ENCODE results near the gene SCART1.
"Not testable (repeated sequence)": the region's sequence is repeated elsewhere in the genome, so short reads cannot be mapped to it uniquely, and the experiment has no call there.

Gene SCART1

DNA sequence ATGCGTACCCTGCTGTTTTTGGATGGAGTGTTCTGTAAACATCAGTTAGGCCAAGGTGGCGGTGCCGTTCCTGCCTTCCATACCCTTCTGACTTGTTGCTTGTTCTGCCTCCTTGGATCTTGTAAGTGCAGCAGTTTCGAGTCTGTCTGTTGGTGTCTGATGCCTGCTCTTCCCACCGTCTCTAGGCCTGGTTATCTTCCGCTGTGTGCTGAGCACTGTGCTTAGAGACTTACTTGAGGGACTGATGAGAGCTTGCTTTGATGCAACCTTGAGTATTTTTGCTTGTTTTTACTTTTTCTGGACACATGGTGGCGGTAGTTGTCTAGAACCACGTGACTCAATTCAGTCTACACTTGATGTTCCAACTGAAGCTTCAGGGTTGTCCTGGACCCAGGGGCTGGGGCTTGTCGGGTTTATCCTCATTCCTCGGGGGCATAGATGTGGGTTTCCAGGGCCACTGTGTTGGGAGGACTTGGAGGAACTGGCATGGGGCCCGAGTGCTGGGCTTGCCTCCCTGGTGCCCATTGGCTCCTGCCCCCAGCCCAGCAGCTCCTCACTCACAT, 15.0 kb upstream of the SCART1 start:
- peak; percentile 23 for DNase-seq

DNA sequence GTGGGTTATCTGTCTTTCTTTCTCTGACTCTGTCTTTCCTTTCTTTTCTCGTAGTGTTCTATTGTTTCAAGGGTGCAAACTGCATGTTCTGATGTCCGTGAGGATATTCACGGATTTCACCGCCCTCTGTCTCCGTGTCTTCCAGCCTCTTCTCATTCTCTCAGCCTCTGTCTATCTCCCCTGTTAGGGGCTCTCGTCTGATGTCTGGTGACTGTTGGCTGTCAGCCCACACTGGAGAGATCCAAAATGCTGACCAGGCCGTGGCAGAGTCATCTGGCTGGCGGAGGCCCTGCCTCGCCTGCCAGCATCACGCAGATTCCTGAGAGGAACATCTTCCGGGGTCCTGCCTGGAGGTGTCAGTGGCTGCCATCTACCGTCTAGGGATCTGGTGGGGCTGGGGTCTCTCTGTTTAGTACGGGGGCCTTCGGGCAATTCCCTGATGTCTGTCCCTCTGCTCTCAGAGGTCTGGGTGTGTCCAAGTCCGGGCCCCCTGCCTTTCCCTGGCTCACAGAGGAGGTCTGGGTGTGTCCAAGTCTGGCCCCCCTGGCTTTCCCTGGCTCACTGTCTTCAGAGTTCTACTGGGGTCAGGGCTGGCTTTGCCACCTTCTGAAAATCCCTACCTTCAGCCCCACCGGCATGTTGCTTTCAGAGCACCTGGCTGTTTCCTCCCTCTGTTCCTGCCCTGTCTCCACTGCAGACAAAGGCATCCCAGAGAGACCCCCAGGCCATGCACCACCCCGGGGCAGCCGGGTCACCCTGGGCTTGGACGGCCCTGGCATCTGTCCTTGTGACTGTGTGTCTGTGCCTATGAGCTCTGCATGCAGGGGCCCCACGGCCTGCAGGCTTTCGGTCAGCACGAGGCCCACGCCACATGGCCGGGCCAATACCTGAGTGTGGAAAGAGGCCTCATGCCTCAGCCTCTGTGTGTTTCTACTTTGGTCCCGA, 14.0 kb upstream of the SCART1 start:
- DNase-seq, result no peak

DNA sequence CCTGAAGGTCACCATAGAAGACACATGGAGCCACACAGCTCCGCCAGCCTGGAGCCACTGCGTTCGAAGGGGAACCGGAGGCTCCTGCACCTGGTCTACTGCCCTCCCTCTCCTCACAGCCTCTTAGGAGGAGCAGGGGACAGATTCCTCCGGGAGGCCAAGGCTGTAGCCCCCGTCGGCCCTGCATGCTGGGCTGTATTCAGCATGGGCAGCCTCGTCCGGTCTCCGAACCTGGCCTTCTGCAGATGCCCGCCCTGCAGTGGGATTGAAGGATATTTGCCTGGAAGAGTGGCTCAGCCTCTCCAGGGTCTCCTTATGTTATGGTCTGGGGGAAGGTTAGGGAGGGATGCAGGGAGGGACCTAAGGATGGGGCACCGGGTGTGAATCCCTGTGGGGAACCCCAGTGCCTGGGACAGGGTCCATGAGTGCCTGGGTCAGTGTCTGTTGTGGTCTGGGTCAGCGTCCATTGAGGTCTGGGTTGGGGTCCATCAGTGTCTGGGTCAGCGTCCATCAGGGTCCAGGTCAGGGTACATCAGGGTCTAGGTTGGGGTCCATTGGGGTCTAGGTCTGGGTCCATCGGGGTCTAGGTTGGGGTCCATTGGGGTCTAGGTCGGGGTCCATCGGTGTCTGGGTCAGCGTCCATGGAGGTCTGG, 13.0 kb upstream of the SCART1 start:
- no peak for DNase-seq

GRCh38 chr10:133441356-133441755, 12.4 kb upstream of the SCART1 start:
- DNase-seq, result not testable (repeated sequence)

DNA sequence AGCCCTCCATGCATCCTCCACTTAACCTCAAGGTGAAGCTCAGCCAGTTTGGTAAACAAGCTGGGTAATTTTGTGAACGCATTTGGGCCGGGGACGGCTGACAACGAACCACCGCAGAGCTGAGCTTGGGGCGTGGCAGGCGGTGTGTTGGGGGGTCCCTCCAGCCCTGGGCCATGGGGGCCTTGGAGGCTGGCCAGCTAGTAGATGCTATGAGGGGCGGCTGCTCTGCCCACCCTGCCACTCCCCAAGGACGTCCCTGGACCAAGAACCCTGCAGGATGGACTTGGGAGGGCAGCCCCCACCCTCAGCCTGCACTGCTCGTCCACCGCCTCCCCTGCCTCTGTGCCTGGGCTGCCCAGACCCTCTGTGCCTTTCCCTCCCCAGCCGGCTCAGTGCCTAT, 12.0 kb upstream of the SCART1 start:
- no peak for DNase-seq

- peak; percentile 72 for DNase-seq
Measured at GRCh38 chr10:133442191-133442966, 11.4 kb upstream of the SCART1 start.

GRCh38 chr10:133442967-133443924, 10.5 kb upstream of the SCART1 start:
- no peak for DNase-seq

DNA sequence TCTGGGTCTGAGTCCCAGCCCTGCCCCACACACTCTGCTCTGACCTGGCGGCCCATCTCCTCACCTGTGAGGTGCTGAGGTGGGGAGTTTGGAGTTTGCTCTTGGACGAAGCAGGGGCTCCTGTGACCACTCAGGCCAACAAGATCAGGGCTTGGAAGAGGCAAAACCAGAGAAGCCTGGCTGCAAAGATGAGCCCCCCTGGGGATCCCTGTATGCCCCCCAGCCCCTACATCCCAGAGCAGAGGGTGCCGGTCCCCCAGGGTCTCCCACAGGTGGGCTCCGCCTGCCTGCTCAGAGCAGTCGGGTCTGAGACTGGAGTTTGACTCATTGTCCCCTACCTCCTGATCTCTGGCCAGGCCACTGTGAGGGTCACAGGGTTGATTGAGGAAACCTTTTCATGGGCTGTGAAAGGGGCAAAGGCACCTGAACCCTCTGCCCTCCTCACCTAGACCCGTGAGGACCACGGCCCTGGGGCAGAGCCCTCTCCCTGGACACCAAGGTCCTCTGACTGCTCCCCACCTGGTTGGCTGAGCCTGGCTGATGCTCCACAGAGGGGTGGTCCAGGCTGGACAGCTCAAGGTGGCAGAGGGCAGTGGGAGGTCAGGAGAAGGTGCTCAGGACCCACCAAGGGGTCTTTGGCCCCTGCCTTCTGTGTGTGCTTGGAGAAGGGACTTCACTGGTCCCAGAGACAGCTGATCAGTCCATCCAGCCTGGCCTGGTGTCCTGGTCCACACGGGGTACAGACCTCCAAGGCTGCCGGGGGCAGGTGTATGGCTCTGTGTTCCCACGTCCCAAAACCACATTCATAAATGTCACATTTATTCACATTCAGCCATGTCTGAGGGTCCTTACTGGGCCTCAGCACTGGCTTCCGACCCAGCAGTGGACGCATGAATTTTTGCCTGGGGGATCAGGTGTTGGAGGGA, 9.1 kb upstream of the SCART1 start:
- no peak for DNase-seq

- no peak for DNase-seq
Measured at GRCh38 chr10:133445268-133445732, 8.4 kb upstream of the SCART1 start.

- DNase-seq, result no peak
Measured at GRCh38 chr10:133445751-133446708, 7.7 kb upstream of the SCART1 start.

DNA sequence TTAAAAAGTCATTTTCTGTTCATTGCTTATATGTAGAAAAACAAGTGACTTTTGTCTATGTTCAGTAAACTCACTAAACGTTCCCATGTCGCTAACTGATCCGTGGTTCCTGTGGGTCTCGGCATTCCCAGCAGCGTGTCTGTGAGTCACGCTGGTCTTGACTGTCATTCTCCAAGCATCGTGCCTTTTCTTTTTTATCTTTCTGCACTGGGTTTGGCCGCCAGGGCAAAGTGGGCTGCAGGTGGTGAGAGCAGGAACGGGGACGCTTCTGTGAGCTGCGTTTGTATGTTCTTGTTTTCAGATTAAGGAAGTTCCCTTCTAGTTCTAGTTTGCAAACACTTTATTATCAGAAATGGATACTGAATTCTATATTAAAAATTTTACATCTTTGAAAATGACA, 6.8 kb upstream of the SCART1 start:
- DNase-seq, result no peak

DNA sequence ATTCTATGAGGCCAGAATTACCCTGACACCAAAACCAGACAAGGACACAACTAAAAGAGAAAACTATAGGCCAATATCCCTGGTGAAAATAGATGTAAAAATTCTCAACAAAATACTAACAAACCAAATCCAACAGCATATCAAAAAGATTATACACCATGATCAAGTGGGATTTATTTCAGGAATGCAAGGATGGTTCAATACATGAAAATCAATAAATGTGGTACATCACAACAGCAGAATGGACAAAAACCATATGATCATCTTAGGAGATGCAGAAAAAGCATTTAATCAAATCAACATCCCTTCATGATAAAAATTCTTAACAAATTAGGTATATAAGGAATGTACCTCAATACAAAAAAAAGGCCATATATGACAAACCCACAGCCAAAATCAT, 5.6 kb upstream of the SCART1 start:
- DNase-seq, result no peak

DNA sequence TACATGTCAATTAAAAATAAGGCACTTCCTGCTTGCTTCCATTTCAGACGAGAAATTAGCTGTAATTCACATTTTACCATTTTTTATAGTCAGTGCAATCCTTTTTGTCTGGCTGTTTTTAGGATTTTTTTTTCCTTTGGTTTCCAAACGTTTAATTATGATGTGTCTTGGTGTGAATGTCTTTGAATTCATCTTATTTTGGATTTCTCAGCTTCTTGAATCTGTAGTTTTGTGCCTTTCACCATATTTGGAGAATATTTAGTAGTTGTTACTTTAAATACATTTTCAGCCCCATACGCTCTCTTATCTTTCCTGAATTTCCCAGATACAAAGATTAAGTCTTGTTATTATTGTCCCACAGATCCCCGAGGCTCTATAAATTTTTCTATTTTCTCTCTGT, 2.4 kb upstream of the SCART1 start:
- no peak for DNase-seq

- DNase-seq, result no peak
Measured at GRCh38 chr10:133452453-133452852, 1.3 kb upstream of the SCART1 start.

DNA sequence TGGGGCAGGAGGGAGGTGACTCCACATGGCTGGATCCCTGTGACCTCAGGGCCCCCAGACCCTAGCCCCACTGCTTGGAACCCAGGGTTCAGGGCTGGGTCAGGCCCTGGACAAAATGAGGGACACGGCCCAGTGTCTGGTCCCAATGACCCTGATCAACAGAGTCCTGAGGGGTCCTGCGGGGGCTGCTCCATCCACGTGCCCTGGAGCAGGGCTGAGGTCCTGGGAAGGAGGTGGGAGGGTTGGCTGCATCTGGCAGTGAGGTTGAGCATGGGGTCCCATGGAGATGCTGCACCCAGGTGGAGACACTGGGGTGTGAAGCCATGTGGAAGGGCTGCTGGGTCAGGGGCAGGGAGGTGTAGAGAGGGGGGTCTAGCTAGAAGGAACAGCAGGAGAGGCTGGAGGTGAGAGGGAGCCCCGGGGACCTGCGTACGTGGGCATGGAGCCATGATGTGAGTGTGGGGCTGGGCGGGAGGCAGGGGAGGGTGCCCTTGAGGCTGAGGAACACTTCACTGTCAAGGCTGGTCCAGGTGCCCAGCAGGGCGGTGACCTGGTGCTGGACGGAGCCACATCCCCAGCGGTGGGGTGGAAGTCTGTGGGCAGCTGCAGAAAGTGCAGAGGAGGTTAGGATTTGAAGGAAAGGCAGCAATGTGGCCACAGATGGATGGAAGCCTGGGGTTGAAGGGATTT, 604 bp downstream of the SCART1 start:
- no peak for DNase-seq

- DNase-seq, result no peak
Measured at GRCh38 chr10:133455196-133455595, 1.5 kb downstream of the SCART1 start.

DNA sequence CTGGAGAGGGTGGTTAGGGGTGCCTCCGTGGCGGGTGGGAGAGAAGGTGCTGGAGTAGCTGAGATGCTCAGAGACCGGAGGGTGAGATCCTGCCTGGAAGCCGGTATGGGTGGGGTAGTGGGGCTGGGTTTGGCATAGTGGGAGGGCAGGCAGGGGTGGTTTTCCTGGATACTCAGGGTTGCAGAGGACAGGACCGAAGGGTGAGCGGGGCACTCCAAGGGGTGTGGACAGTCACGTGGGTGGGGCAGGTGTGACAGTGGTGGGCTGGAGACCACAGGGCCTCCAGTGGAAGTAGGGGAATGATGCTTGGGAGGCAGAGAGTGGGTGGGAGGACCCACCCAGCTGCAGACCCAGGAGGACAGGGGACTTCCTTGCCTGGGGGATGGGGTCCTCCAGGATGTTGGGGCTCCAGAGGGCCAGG, 1.9 kb downstream of the SCART1 start:
- DNase-seq, result no peak

GRCh38 chr10:133456041-133456951, 2.6 kb downstream of the SCART1 start:
- DNase-seq, result no peak

Measured in KG1 (cell line).